Measurements from ENCODE around the gene UNC79.

The UNC79 gene

DNA sequence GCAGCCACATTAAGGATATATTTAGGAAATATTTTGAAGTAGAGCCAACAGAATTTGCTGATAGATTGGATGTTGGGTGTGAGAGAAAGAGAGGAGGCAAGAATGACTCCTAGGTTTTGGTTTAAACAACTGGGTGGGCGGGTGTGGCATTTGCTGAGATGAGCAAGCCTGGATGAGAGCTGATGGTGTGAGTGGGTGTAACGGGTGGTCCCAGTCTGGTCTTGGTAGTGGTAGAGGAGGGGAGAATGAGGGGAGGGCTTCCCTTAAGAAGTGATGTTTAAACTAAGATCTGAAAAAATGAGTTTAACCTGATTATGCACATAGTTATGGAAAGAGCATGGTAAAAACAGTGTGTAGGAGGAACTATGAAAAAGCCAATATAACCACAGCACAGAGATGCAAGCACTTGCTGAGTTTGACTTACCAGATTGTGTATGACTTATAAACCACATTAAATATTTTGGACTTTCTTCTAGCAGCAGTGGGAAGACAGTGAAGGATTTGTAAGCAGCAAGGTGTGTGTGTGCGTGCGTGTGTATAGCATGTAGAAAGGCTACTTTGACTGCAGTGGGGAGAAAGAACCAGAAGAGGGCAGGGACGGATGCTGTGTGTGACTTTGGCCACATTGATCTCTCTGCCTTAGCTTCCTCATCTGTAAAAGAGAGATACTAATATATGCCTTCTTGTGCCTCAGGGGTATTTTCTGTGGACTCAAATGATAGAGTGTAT lies 217.9 kb downstream of the UNC79 start:
- Histone ChIP-seq H3K9me3 (replicated peaks in 1 of 2; ENCODE audit: control insufficient read depth in 2 of 2, insufficient read depth in 1 of 2, low read depth in 1 of 2, low read length in 2 of 2) (no peaks in the 10 kb centered on the region), H2AK5ac (ENCODE audit: low read depth, low read length) (no peak overlapping the region), H3K27ac (replicated peaks; ENCODE audit: low read length) (no peak overlapping the region), H3K36me3 (replicated peaks in 1 of 2; ENCODE audit: control insufficient read depth in 2 of 2, insufficient read depth in 2 of 2, low read length in 2 of 2) (no peaks in the 10 kb centered on the region), H2BK120ac (ENCODE audit: low read depth, low read length) (no peak overlapping the region), H3K4ac (ENCODE audit: low read length) (no peak overlapping the region), H3K18ac (ENCODE audit: low read length) (no peak overlapping the region), H3K14ac (ENCODE audit: low read length) (no peak overlapping the region), H2BK5ac (ENCODE audit: low read length) (no peak overlapping the region), H3K79me1 (ENCODE audit: low read depth, low read length) (no peaks in the 10 kb centered on the region), H2BK15ac (ENCODE audit: low read length) (no peak overlapping the region), H3K23ac (ENCODE audit: low read depth, low read length, poor library complexity) (no peak overlapping the region), H3K4me3 (ENCODE audit: low read length in 2 of 2) (no peak overlapping the region), H3K4me2 (ENCODE audit: insufficient read depth, low read length, poor library complexity, severe bottlenecking) (no peak overlapping the region), H3K9ac (ENCODE audit: low read depth, low read length, poor library complexity) (no peak overlapping the region), H4K91ac (ENCODE audit: low read depth, low read length, poor library complexity) (no peak overlapping the region), H2BK12ac (ENCODE audit: low read length) (no peak overlapping the region), H3K27me3 (ENCODE audit: control insufficient read depth in 3 of 3, insufficient read depth in 3 of 3, low read depth in 1 of 3, low read length in 3 of 3) (no peaks in the 10 kb centered on the region), H4K8ac (ENCODE audit: low read depth, low read length) (no peak overlapping the region), H2AFZ (ENCODE audit: low read length) (no peak overlapping the region), H3K4me1 (ENCODE audit: control insufficient read depth in 2 of 2, insufficient read depth in 1 of 2, low read depth in 1 of 2, low read length in 2 of 2) (no peaks in the 10 kb centered on the region)
- DNase-seq (ENCODE audit: low spot score) = no peak
- WGBS, 2 donors (ENCODE audit: extremely low coverage in 2 of 2, insufficient read length in 2 of 2, insufficient replicate concordance in 1 of 2) = no CpG with 5 or more reads among the region's 5 CpGs

DNA sequence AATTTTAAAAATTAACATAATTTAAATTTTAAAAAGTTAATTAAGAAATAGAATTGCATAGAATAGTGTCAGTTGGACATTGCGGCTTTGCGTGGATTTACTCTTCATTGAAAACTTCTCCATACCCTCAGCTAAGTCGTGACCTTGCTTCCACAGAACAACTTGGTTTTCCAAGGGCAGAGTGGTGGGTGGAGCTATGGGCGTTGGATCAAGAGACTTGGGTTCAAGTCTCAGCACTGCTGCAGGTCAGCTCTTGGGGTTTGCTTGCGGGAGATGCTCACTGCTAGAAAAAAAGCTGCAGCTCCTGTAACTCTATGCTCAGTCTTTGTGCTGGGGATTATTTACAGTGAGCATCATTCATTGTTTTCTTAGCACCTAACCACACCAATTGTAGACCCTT lies 223.9 kb downstream of the UNC79 start:
- Histone ChIP-seq H3K14ac (ENCODE audit: low read length) (no peak overlapping the region), H3K18ac (ENCODE audit: low read length) (no peak overlapping the region), H3K79me1 (ENCODE audit: low read depth, low read length) (no peaks in the 10 kb centered on the region), H3K27ac (replicated peaks; ENCODE audit: low read length) (no peak overlapping the region), H3K4me3 (ENCODE audit: low read length in 2 of 2) (no peak overlapping the region), H4K8ac (ENCODE audit: low read depth, low read length) (no peak overlapping the region), H2BK15ac (ENCODE audit: low read length) (no peak overlapping the region), H2AFZ (ENCODE audit: low read length) (no peak overlapping the region), H3K4ac (ENCODE audit: low read length) (no peak overlapping the region), H3K9me3 (replicated peaks in 1 of 2; ENCODE audit: control insufficient read depth in 2 of 2, insufficient read depth in 1 of 2, low read depth in 1 of 2, low read length in 2 of 2) (no peaks in the 10 kb centered on the region), H3K36me3 (replicated peaks in 1 of 2; ENCODE audit: control insufficient read depth in 2 of 2, insufficient read depth in 2 of 2, low read length in 2 of 2) (no peaks in the 10 kb centered on the region), H2BK5ac (ENCODE audit: low read length) (no peak overlapping the region), H3K23ac (ENCODE audit: low read depth, low read length, poor library complexity) (no peak overlapping the region), H2AK5ac (ENCODE audit: low read depth, low read length) (no peak overlapping the region), H3K4me2 (ENCODE audit: insufficient read depth, low read length, poor library complexity, severe bottlenecking) (no peak overlapping the region), H3K27me3 (ENCODE audit: control insufficient read depth in 3 of 3, insufficient read depth in 3 of 3, low read depth in 1 of 3, low read length in 3 of 3) (no peaks in the 10 kb centered on the region), H2BK12ac (ENCODE audit: low read length) (no peak overlapping the region), H4K91ac (ENCODE audit: low read depth, low read length, poor library complexity) (no peak overlapping the region), H3K4me1 (ENCODE audit: control insufficient read depth in 2 of 2, insufficient read depth in 1 of 2, low read depth in 1 of 2, low read length in 2 of 2) (no peaks in the 10 kb centered on the region), H2BK120ac (ENCODE audit: low read depth, low read length) (no peak overlapping the region), H3K9ac (ENCODE audit: low read depth, low read length, poor library complexity) (no peak overlapping the region)
- no CpG with 5 or more reads among the region's 5 CpGs for WGBS, 2 donors (ENCODE audit: extremely low coverage in 2 of 2, insufficient read length in 2 of 2, insufficient replicate concordance in 1 of 2)
- no peak for DNase-seq (ENCODE audit: low spot score)

DNA sequence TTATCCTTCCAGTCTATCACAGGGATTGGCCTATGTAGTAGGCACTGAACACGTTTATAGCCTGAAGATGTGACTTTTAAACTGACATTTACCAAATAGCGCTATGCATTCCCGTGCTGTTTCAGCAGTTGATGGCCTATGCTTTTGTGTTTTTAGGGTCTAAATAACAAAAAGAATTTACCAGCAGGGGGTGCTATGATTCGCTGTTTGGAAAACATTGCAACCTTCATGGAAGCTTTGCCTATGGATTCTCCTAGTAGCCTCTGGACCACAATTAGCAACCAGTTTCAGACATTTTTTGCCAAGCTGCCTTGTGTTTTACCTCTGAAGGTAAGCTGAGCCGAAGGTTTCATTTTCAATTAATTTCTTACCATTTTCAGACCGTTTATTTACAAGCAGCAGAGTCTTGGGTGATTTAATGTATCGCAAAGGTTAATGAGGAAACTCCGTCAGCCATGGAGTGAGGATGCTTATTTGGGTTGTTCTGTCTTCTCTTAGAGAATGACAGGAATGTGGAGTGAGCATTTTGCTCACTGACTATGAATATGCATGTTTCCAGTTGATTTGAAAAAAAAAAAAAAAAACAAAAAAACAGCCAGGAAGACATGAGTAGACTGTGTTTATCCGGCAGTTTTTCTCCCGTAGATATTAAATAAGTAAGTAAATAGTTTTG lies 224.5 kb downstream of the UNC79 start:
- no CpG with 5 or more reads among the region's 10 CpGs for WGBS, 2 donors (ENCODE audit: extremely low coverage in 2 of 2, insufficient read length in 2 of 2, insufficient replicate concordance in 1 of 2)

DNA sequence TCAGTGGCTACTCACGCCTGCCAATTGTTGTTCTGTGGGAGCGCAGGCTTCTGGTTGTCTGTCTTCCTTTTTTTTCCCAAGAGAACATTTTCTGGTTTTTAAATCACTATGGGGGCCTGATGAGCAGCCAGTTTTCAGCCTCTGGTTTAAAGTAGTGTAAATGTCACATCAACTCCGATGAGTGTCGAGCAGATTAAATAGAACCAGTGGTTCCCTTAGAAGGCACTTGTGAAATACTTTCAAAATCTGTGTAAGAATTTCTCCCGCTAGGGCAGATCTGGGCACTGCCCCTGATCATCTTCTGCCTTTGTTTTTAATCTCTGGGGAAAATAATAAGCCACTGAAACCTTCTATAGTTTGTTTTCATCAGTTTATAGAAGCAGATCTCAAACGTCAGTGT lies 227.1 kb downstream of the UNC79 start:
- Histone ChIP-seq H3K4me2 (ENCODE audit: insufficient read depth, low read length, poor library complexity, severe bottlenecking) (no peak overlapping the region), H2BK12ac (ENCODE audit: low read length) (no peak overlapping the region), H3K4ac (ENCODE audit: low read length) (no peak overlapping the region), H4K91ac (ENCODE audit: low read depth, low read length, poor library complexity) (no peak overlapping the region), H2BK120ac (ENCODE audit: low read depth, low read length) (no peak overlapping the region), H3K18ac (ENCODE audit: low read length) (no peak overlapping the region), H3K79me1 (ENCODE audit: low read depth, low read length) (no peaks in the 10 kb centered on the region), H4K8ac (ENCODE audit: low read depth, low read length) (no peak overlapping the region), H3K9ac (ENCODE audit: low read depth, low read length, poor library complexity) (no peak overlapping the region), H3K14ac (ENCODE audit: low read length) (no peak overlapping the region), H3K9me3 (replicated peaks in 1 of 2; ENCODE audit: control insufficient read depth in 2 of 2, insufficient read depth in 1 of 2, low read depth in 1 of 2, low read length in 2 of 2) (no peaks in the 10 kb centered on the region), H2BK5ac (ENCODE audit: low read length) (no peak overlapping the region), H3K27me3 (ENCODE audit: control insufficient read depth in 3 of 3, insufficient read depth in 3 of 3, low read depth in 1 of 3, low read length in 3 of 3) (no peaks in the 10 kb centered on the region), H2AFZ (ENCODE audit: low read length) (no peak overlapping the region), H3K27ac (replicated peaks; ENCODE audit: low read length) (no peak overlapping the region), H3K4me1 (ENCODE audit: control insufficient read depth in 2 of 2, insufficient read depth in 1 of 2, low read depth in 1 of 2, low read length in 2 of 2) (no peaks in the 10 kb centered on the region), H2AK5ac (ENCODE audit: low read depth, low read length) (no peak overlapping the region), H3K23ac (ENCODE audit: low read depth, low read length, poor library complexity) (no peak overlapping the region), H3K36me3 (replicated peaks in 1 of 2; ENCODE audit: control insufficient read depth in 2 of 2, insufficient read depth in 2 of 2, low read length in 2 of 2) (no peaks in the 10 kb centered on the region), H2BK15ac (ENCODE audit: low read length) (no peak overlapping the region), H3K4me3 (ENCODE audit: low read length in 2 of 2) (no peak overlapping the region)
- no CpG with 5 or more reads among the region's 6 CpGs for WGBS, 2 donors (ENCODE audit: extremely low coverage in 2 of 2, insufficient read length in 2 of 2, insufficient replicate concordance in 1 of 2)
- no peak for DNase-seq (ENCODE audit: low spot score)

More for the DNA sequence above, 224.5 kb downstream of the UNC79 start:
- Histone ChIP-seq H3K4ac (ENCODE audit: low read length) (no peak overlapping the region), H3K4me1 (ENCODE audit: control insufficient read depth in 2 of 2, insufficient read depth in 1 of 2, low read depth in 1 of 2, low read length in 2 of 2) (no peaks in the 10 kb centered on the region), H2BK12ac (ENCODE audit: low read length) (no peak overlapping the region), H3K9ac (ENCODE audit: low read depth, low read length, poor library complexity) (no peak overlapping the region), H2BK15ac (ENCODE audit: low read length) (no peak overlapping the region), H2BK5ac (ENCODE audit: low read length) (no peak overlapping the region), H3K36me3 (replicated peaks in 1 of 2; ENCODE audit: control insufficient read depth in 2 of 2, insufficient read depth in 2 of 2, low read length in 2 of 2) (no peaks in the 10 kb centered on the region), H4K91ac (ENCODE audit: low read depth, low read length, poor library complexity) (no peak overlapping the region), H3K14ac (ENCODE audit: low read length) (no peak overlapping the region), H3K18ac (ENCODE audit: low read length) (no peak overlapping the region), H3K9me3 (replicated peaks in 1 of 2; ENCODE audit: control insufficient read depth in 2 of 2, insufficient read depth in 1 of 2, low read depth in 1 of 2, low read length in 2 of 2) (no peaks in the 10 kb centered on the region), H3K27ac (replicated peaks; ENCODE audit: low read length) (no peak overlapping the region), H2BK120ac (ENCODE audit: low read depth, low read length) (no peak overlapping the region), H3K4me2 (ENCODE audit: insufficient read depth, low read length, poor library complexity, severe bottlenecking) (no peak overlapping the region), H4K8ac (ENCODE audit: low read depth, low read length) (no peak overlapping the region), H2AFZ (ENCODE audit: low read length) (no peak overlapping the region), H3K23ac (ENCODE audit: low read depth, low read length, poor library complexity) (no peak overlapping the region), H3K4me3 (ENCODE audit: low read length in 2 of 2) (no peak overlapping the region), H2AK5ac (ENCODE audit: low read depth, low read length) (no peak overlapping the region), H3K27me3 (ENCODE audit: control insufficient read depth in 3 of 3, insufficient read depth in 3 of 3, low read depth in 1 of 3, low read length in 3 of 3) (no peaks in the 10 kb centered on the region), H3K79me1 (ENCODE audit: low read depth, low read length) (no peaks in the 10 kb centered on the region)
- DNase-seq (ENCODE audit: low spot score) = peak; percentile 74

All from neuronal stem cell (in vitro differentiated cells).